ENCODE data around the gene ZSWIM2.

GRCh38 chr2:186848873-186849578 lies at the start of gene ZSWIM2:
- TF ChIP-seq, protein P1, sequence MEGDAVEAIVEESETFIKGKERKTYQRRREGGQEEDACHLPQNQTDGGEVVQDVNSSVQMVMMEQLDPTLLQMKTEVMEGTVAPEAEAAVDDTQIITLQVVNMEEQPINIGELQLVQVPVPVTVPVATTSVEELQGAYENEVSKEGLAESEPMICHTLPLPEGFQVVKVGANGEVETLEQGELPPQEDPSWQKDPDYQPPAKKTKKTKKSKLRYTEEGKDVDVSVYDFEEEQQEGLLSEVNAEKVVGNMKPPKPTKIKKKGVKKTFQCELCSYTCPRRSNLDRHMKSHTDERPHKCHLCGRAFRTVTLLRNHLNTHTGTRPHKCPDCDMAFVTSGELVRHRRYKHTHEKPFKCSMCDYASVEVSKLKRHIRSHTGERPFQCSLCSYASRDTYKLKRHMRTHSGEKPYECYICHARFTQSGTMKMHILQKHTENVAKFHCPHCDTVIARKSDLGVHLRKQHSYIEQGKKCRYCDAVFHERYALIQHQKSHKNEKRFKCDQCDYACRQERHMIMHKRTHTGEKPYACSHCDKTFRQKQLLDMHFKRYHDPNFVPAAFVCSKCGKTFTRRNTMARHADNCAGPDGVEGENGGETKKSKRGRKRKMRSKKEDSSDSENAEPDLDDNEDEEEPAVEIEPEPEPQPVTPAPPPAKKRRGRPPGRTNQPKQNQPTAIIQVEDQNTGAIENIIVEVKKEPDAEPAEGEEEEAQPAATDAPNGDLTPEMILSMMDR (IDR thresholded peaks at IDR 0.05), result no peak
- no peak for TF ChIP-seq POLR2A (IDR thresholded peaks at IDR 0.05)

Data from thyroid gland (tissue), 4 donors.